ENCODE results near the gene ZNF333.
"Not testable (repeated sequence)": the region's sequence is repeated elsewhere in the genome, so short reads cannot be mapped to it uniquely, and the experiment has no call there.

Gene ZNF333

GRCh38 chr19:14769201-14769600 lies 79.4 kb downstream of the ZNF333 start:
- no peak for DNase-seq (ENCODE audit: low spot score)

GRCh38 chr19:14770136-14770535 lies 80.3 kb downstream of the ZNF333 start:
- no peak for DNase-seq (ENCODE audit: low spot score)

- DNase-seq (ENCODE audit: low spot score) = no peak
Measured at GRCh38 chr19:14770944-14771839, 81.3 kb downstream of the ZNF333 start.

GRCh38 chr19:14772467-14772866 lies 82.6 kb downstream of the ZNF333 start:
- no peak for DNase-seq (ENCODE audit: low spot score)

GRCh38 chr19:14772995-14773394 lies 83.1 kb downstream of the ZNF333 start:
- DNase-seq (ENCODE audit: low spot score) = no peak

GRCh38 chr19:14773722-14774121 lies 83.9 kb downstream of the ZNF333 start:
- not testable (repeated sequence) for DNase-seq (ENCODE audit: low spot score)

GRCh38 chr19:14774373-14774772 lies 84.5 kb downstream of the ZNF333 start:
- no peak for DNase-seq (ENCODE audit: low spot score)

- not testable (repeated sequence) for DNase-seq (ENCODE audit: low spot score)
Measured at GRCh38 chr19:14775326-14775725, 85.5 kb downstream of the ZNF333 start.

- DNase-seq (ENCODE audit: low spot score) = no peak
Measured at GRCh38 chr19:14775869-14776586, 86.2 kb downstream of the ZNF333 start.

GRCh38 chr19:14777645-14778044 lies 87.8 kb downstream of the ZNF333 start:
- not testable (repeated sequence) for DNase-seq (ENCODE audit: low spot score)

- not testable (repeated sequence) for DNase-seq (ENCODE audit: low spot score)
Measured at GRCh38 chr19:14778110-14778845, 88.4 kb downstream of the ZNF333 start, which contains the start of gene ADGRE2. Gene ADGRE2 (minus strand): TSS chr19:14778560. CDS start chr19:14776756, 1,804 bp downstream.

- no peak for DNase-seq (ENCODE audit: low spot score)
Measured at GRCh38 chr19:14779151-14779550, 89.3 kb downstream of the ZNF333 start.

- DNase-seq (ENCODE audit: low spot score) = not testable (repeated sequence)
Measured at GRCh38 chr19:14780622-14781225, 90.9 kb downstream of the ZNF333 start.

- not testable (repeated sequence) for DNase-seq (ENCODE audit: low spot score)
Measured at GRCh38 chr19:14781713-14782536, 92.1 kb downstream of the ZNF333 start.

- no peak for DNase-seq (ENCODE audit: low spot score)
Measured at GRCh38 chr19:14782626-14783409, 93.0 kb downstream of the ZNF333 start.
